Fibroblast of lung (primary cell): ENCODE data around the gene CARMIL3. TPM values are rescaled to one million over a fixed set of nuclear protein-coding genes. Genes with fewer than 3 reads are reported as not detected.
A peak's percentile ranks its signal among the peaks of the same experiment; 100 is the strongest.

Experiments used
- DNase-seq, 2 donors: peaks; one replicate each; pipeline versions ENCODE4 v3.0.0 to v3.0.0-alpha.2; 2010; ENCODE audit warnings: low read depth in 2 of 2
- H2AFZ ChIP-seq: 2 replicates; pipeline ENCODE4 v1.5.1; 2012; ENCODE audit warnings: low read length, control low read depth, inconsistent platforms
- H3K27ac ChIP-seq: 2 replicates; pipeline ENCODE4 v1.5.1; 2011; ENCODE audit warnings: low read length, control low read depth; ENCODE audit not compliant: insufficient read depth
- H3K27me3 ChIP-seq: 2 replicates; pipeline ENCODE4 v1.5.1; 2011; ENCODE audit warnings: mild to moderate bottlenecking, low read length; ENCODE audit not compliant: control insufficient read depth, insufficient read depth
- H3K36me3 ChIP-seq: 2 replicates; pipeline ENCODE4 v1.5.1; 2011; ENCODE audit warnings: low read length; ENCODE audit not compliant: control insufficient read depth, insufficient read depth
- H3K4me1 ChIP-seq: 2 replicates; pipeline ENCODE4 v1.5.1; 2011; ENCODE audit warnings: low read length; ENCODE audit not compliant: control insufficient read depth, insufficient read depth; ENCODE audit errors: extremely low read depth
- H3K4me2 ChIP-seq: 2 replicates; pipeline ENCODE4 v1.5.1; 2011; ENCODE audit warnings: low read length, control low read depth; ENCODE audit not compliant: insufficient read depth; ENCODE audit errors: extremely low read depth
- H3K4me3 ChIP-seq, 4 experiments: fragments of 200-600 bp in 1 of 4; sonication (generic) in 1 of 4; replicated peaks in 1 of 4; 2 replicates each; pipeline ENCODE4 v1.5.1; 2011 to 2016; ENCODE audit warnings: low read length in 4 of 4, low read depth in 3 of 4, mild to moderate bottlenecking in 3 of 4, control low read depth in 2 of 4, inconsistent platforms in 1 of 4, mixed read lengths in 1 of 4; ENCODE audit not compliant: insufficient read depth in 1 of 4; ENCODE audit errors: control extremely low read depth in 1 of 4
- H3K79me2 ChIP-seq: 2 replicates; pipeline ENCODE4 v1.5.1; 2012; ENCODE audit warnings: mild to moderate bottlenecking, low read length, inconsistent platforms; ENCODE audit not compliant: control insufficient read depth, insufficient read depth
- H3K9ac ChIP-seq: 2 replicates; pipeline ENCODE4 v1.5.1; 2011; ENCODE audit warnings: mild to moderate bottlenecking, low read length, control low read depth; ENCODE audit not compliant: insufficient read depth
- H3K9me3 ChIP-seq: 2 replicates; pipeline ENCODE4 v1.5.1; 2012; ENCODE audit warnings: low read depth, low read length; ENCODE audit not compliant: control insufficient read depth, insufficient read depth
- H4K20me1 ChIP-seq: 2 replicates; pipeline ENCODE4 v1.5.1; 2011; ENCODE audit warnings: low read length; ENCODE audit not compliant: control insufficient read depth, insufficient read depth; ENCODE audit errors: extremely low read depth
- EZH2 ChIP-seq: IDR thresholded peaks from 2 replicates; pipeline ENCODE4 v1.5.1; 2012; ENCODE audit warnings: low read length, control low read depth, mild to moderate bottlenecking; ENCODE audit errors: missing control alignments
- polyA plus RNA-seq, 2 donors: library from polyadenylated mRNA; depleted of rRNA in 1 of 2; stranded (reverse) in 1 of 2; unstranded in 1 of 2; fragments of >200 nt; gene quantifications; 2 replicates each; pipeline ENCODE4 v1.2.1, GENCODE V29; 2011 to 2012; ENCODE audit warnings: missing spikeins in 1 of 2
- total RNA-seq: library from RNA; depleted of rRNA; stranded (reverse); fragments of >200 nt; gene quantifications from 2 replicates; pipeline ENCODE4 v1.2.1, GENCODE V29; 2014
- TF ChIP-seq, protein P1 (sequence below), 2 donors: IDR thresholded peaks in 1 of 2; conservative IDR thresholded peaks in 1 of 2; 1 replicate in 1 of 2; 2 replicates in 1 of 2; pipeline ENCODE4 v1.5.1; 2011 to 2012; ENCODE audit warnings: low read length in 2 of 2, control low read depth in 1 of 2, inconsistent platforms in 1 of 2, low read depth in 1 of 2, mild to moderate bottlenecking in 1 of 2

The CARMIL3 gene
- total and polyA plus RNA-seq, 2 donors (not counting 1 experiment from before 2014, with no cell fraction given): 0.17 TPM; not detected in 1

DNA sequence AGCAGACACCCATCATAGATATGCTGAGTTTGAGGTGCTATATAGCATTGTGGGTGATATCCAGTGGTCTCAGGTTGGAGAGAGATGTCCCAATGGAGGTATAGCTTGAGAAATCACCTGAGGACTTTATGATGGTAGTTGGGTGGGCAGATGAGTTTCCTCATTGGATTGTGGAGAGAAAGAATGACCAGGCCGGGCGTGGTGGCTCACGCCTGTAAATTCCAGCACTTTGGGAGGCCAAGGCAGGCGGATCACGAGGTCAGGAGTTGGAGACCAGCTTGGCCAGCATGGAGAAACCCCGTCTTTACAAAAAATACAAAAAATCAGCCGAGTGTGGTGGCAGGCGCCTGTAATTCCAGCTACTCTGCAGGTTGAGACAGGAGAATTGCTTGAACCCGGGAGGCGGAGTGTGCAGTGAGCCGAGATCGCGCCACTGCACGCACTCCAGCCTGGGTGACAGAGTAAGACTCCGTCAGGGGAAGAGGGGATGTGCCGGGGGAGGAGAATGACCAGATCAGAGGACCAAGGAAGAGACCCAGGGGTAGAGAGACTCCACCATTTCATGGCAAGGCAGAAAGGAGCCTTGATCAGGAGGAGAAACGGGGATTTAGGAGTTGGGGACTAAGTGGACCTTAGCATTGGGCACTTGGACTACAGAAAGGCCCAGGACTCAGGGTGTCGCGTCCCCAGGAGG, 41.5 kb downstream of the CARMIL3 start:
- Histone ChIP-seq H2AFZ (peak overlapping the region; percentile 3), H3K9ac (no peak overlapping the region), H3K4me3 (peak overlapping the region in 1 of 4 experiments; percentile 91), H3K79me2 (no peaks in the 10 kb centered on the region), H3K36me3 (peaks cover under 1% of the 10 kb centered on the region), H3K27ac (no peak overlapping the region), H3K9me3 (no peaks in the 10 kb centered on the region), H3K4me2 (no peak overlapping the region), H3K4me1 (peaks cover 2% of the 10 kb centered on the region), H3K27me3 (no peaks in the 10 kb centered on the region), H4K20me1 (no peaks in the 10 kb centered on the region)
- no peak for TF ChIP-seq EZH2
- no peak for DNase-seq

DNA sequence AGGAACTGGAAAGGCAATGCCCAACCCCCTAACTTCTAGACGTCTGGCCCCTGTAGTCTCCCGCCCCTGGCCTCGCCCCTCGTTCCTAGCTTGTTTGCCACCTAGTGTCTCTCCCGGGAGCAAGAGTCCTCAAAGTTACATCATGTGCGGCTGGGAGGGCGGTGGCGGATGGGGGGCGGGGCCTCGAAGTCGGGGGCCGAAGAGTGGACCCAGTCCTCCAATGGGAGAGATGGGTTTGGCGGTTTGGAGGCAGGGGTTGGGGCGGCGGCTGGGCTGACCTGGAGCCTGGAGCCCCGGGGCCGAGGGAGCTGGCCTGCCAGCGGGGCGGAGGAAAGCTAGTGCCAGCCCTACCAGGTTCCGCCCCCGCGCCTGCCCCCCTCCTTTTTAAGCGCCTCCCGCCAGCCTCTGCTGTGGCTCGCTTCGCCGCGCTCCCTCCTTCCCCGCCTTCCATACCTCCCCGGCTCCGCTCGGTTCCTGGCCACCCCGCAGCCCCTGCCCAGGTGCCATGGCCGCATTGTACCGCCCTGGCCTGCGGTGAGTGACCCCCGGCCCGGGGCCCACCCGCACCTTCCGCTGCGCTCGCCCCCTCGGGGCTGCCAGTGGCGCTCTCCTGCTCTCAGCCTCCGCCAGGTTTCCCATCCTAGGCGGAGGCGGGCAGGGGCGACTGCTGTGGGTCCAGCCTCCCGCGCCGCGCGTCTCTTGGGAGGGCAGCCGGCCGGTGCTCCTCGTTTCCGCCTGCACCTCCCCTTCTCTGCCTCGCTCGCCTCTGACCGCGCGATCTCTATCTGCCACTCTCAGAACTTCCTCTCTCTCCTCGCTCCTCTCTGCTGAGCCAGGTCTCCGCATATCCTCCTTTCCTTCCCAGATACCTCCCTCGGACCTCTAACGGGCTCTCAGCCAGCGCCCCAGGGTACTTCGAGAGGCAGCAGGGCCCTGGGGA, 42.4 kb downstream of the CARMIL3 start, which contains the start of gene PCK2:
Gene PCK2, plus strand, starts transcription at position 411 of the 940 bp plus-strand sequence. Its CDS starts 95 bp downstream, at position 506.
- no peaks in the 10 kb centered on the region for H4K20me1 ChIP-seq
- peak within 1 kb of the TSS; percentile 77 for H3K4me2 ChIP-seq
- H3K4me1 ChIP-seq: peaks cover 2% of the 10 kb centered on the region
- peak; percentile 82 to 92 for DNase-seq
- TF ChIP-seq, protein P1, sequence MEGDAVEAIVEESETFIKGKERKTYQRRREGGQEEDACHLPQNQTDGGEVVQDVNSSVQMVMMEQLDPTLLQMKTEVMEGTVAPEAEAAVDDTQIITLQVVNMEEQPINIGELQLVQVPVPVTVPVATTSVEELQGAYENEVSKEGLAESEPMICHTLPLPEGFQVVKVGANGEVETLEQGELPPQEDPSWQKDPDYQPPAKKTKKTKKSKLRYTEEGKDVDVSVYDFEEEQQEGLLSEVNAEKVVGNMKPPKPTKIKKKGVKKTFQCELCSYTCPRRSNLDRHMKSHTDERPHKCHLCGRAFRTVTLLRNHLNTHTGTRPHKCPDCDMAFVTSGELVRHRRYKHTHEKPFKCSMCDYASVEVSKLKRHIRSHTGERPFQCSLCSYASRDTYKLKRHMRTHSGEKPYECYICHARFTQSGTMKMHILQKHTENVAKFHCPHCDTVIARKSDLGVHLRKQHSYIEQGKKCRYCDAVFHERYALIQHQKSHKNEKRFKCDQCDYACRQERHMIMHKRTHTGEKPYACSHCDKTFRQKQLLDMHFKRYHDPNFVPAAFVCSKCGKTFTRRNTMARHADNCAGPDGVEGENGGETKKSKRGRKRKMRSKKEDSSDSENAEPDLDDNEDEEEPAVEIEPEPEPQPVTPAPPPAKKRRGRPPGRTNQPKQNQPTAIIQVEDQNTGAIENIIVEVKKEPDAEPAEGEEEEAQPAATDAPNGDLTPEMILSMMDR (conservative IDR thresholded peaks at IDR 0.05 in 1 of 2, IDR thresholded peaks at IDR 0.05 in 1 of 2; ENCODE audit: low read depth in 1 of 2, low read length in 2 of 2): peak in 1 of 2 donors; percentile 26
- no peak for TF ChIP-seq EZH2
- H3K27me3 ChIP-seq: no peaks in the 10 kb centered on the region
- no peaks in the 10 kb centered on the region for H3K79me2 ChIP-seq
- peak within 1 kb of the TSS; percentile 73 for H3K9ac ChIP-seq
- H3K27ac ChIP-seq: peak within 1 kb of the TSS; percentile 64
- H3K9me3 ChIP-seq: no peaks in the 10 kb centered on the region
- peaks cover 2% of the 10 kb centered on the region for H3K36me3 ChIP-seq
- peak within 1 kb of the TSS; percentile 71 for H2AFZ ChIP-seq
- peak within 1 kb of the TSS; percentile 66 to 91 (median 84) for H3K4me3 ChIP-seq

DNA sequence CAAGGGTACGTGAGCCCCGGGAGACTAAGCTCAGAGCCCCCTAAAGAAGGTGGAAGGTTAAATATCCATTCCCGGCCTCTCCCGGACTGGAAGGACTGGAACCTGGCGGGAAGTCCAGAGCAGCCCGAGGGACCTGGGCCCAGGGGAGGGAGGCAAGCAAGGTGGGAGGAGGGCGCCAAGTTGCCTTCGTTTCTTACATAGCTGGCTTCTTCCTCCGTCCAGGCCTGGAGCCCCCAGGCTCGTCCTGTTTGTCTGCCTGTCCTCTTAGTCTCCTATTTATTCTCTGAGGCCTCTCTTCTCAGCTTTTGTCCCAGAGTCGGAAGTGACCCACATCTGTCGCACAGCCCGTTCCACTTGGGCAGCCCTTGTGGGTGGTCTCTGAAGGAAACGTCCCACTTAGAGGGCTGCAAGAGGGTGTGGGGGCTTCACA, 43.0 kb downstream of the CARMIL3 start:
- H3K27me3 ChIP-seq: no peaks in the 10 kb centered on the region
- H3K79me2 ChIP-seq: no peaks in the 10 kb centered on the region
- no peaks in the 10 kb centered on the region for H4K20me1 ChIP-seq
- peak overlapping the region; percentile 64 for H3K27ac ChIP-seq
- H3K4me3 ChIP-seq: peak overlapping the region; percentile 66 to 91 (median 84)
- TF ChIP-seq, protein P1 (conservative IDR thresholded peaks at IDR 0.05 in 1 of 2, IDR thresholded peaks at IDR 0.05 in 1 of 2; ENCODE audit: low read depth in 1 of 2, low read length in 2 of 2): no peak
- no peak for TF ChIP-seq EZH2
- H3K4me2 ChIP-seq: peak overlapping the region; percentile 77
- H3K4me1 ChIP-seq: peaks cover 2% of the 10 kb centered on the region
- H2AFZ ChIP-seq: peak overlapping the region; percentile 71
- peaks cover 2% of the 10 kb centered on the region for H3K36me3 ChIP-seq
- H3K9me3 ChIP-seq: no peaks in the 10 kb centered on the region
- H3K9ac ChIP-seq: peak overlapping the region; percentile 73
- no peak for DNase-seq
